PFSK-1 (cell line): ENCODE results near the gene TECRL.

Source experiments
- FOXP2 ChIP-seq: optimal IDR thresholded peaks from 2 replicates; pipeline ENCODE3; 2011; ENCODE audit warnings: borderline replicate concordance, control low read depth, inconsistent platforms; ENCODE audit not compliant: insufficient read depth; ENCODE audit errors: extremely low read length, extremely low read depth
- POLR2AphosphoS5 ChIP-seq: IDR thresholded peaks from 2 replicates; pipeline ENCODE4 v1.6.1; 2012; ENCODE audit warnings: low read depth, mild to moderate bottlenecking, control low read depth, low read length, moderate library complexity
- REST ChIP-seq, 2 experiments: IDR thresholded peaks; 2 replicates each; pipeline versions ENCODE4 v1.6.1 to v1.8.0; 2011 to 2012; ENCODE audit warnings: low read depth in 2 of 2, low read length in 2 of 2, control low read depth in 1 of 2, inconsistent platforms in 1 of 2, mild to moderate bottlenecking in 1 of 2, moderate library complexity in 1 of 2; ENCODE audit not compliant: insufficient read depth in 1 of 2
- SIN3A ChIP-seq: IDR thresholded peaks from 2 replicates; pipeline ENCODE4 v1.6.1; 2012; ENCODE audit warnings: mild to moderate bottlenecking, low read length, moderate library complexity, borderline replicate concordance; ENCODE audit not compliant: insufficient read depth
- TAF1 ChIP-seq: IDR thresholded peaks from 2 replicates; pipeline ENCODE4 v1.6.1; 2012; ENCODE audit warnings: low read length, control low read depth, borderline replicate concordance; ENCODE audit not compliant: insufficient read depth

TECRL gene

GRCh38 chr4:64230709-64231310, 178.4 kb downstream of the TECRL start:
- no peak for TF ChIP-seq FOXP2
- TF ChIP-seq TAF1: no peak
- no peak for TF ChIP-seq SIN3A
- TF ChIP-seq REST (IDR thresholded peaks at IDR 0.05; ENCODE audit: insufficient read depth in 1 of 2, low read depth in 2 of 2, low read length in 2 of 2): no peak
- no peak for TF ChIP-seq POLR2AphosphoS5
